Bronchial epithelial cell (primary cell): ENCODE data around the gene KRT79. TPM values are rescaled to one million over a fixed set of nuclear protein-coding genes. Genes with fewer than 3 reads are reported as not detected.

Experiments used
- DNase-seq: peaks from one replicate; pipeline ENCODE4 v3.0.0-alpha.2; 2010; ENCODE audit warnings: low read depth
- FAIRE-seq: peaks from 2 replicates; lab custom pipeline; 2011; peaks lifted over from hg19 to GRCh38; lab: Jason Lieb, UNC
- H3K27me3 ChIP-seq: 2 replicates; pipeline ENCODE4 v1.5.1; 2011; ENCODE audit warnings: low read length; ENCODE audit not compliant: control insufficient read depth, insufficient read depth
- H3K36me3 ChIP-seq: 2 replicates; pipeline ENCODE4 v1.5.1; 2011; ENCODE audit warnings: low read length; ENCODE audit not compliant: control insufficient read depth, insufficient read depth
- H3K4me3 ChIP-seq: 2 replicates; pipeline ENCODE4 v1.5.1; 2011; ENCODE audit warnings: mild to moderate bottlenecking, low read depth, low read length, control low read depth
- CTCF ChIP-seq: IDR thresholded peaks from 2 replicates; pipeline ENCODE4 v1.5.1; 2011; ENCODE audit warnings: mild to moderate bottlenecking, moderate library complexity, low read length, control low read depth, inconsistent platforms; ENCODE audit not compliant: insufficient read depth, severe bottlenecking
- total RNA-seq: library from RNA; depleted of rRNA; stranded (reverse); fragments of >200 nt; gene quantifications from 2 replicates; pipeline ENCODE4 v1.2.1, GENCODE V29; 2014

The KRT79 gene
- total RNA-seq, 1 donor from 2014 or later = under 0.01 TPM

- H3K36me3 ChIP-seq = no peaks in the 10 kb centered on the region
- peaks cover 9% of the 10 kb centered on the region for H3K27me3 ChIP-seq
- no peak for TF ChIP-seq CTCF
- DNase-seq (no peak), FAIRE-seq (no peak)
- H3K4me3 ChIP-seq = no peak overlapping the region
These were observed 20.8 kb downstream of the KRT79 start for GRCh38 chr12:52813203-52813819.

- peaks cover 9% of the 10 kb centered on the region for H3K27me3 ChIP-seq
- DNase-seq (no peak), FAIRE-seq (no peak)
- H3K36me3 ChIP-seq = no peaks in the 10 kb centered on the region
- no peak for TF ChIP-seq CTCF
- no peak overlapping the region for H3K4me3 ChIP-seq
These were observed 21.4 kb downstream of the KRT79 start for GRCh38 chr12:52812749-52813148.

GRCh38 chr12:52812073-52812400, 22.1 kb downstream of the KRT79 start:
- no peak for TF ChIP-seq CTCF
- H3K27me3 ChIP-seq = peaks cover 7% of the 10 kb centered on the region
- H3K4me3 ChIP-seq = no peak overlapping the region
- DNase-seq (no peak), FAIRE-seq (no peak)
- H3K36me3 ChIP-seq = no peaks in the 10 kb centered on the region

DNA sequence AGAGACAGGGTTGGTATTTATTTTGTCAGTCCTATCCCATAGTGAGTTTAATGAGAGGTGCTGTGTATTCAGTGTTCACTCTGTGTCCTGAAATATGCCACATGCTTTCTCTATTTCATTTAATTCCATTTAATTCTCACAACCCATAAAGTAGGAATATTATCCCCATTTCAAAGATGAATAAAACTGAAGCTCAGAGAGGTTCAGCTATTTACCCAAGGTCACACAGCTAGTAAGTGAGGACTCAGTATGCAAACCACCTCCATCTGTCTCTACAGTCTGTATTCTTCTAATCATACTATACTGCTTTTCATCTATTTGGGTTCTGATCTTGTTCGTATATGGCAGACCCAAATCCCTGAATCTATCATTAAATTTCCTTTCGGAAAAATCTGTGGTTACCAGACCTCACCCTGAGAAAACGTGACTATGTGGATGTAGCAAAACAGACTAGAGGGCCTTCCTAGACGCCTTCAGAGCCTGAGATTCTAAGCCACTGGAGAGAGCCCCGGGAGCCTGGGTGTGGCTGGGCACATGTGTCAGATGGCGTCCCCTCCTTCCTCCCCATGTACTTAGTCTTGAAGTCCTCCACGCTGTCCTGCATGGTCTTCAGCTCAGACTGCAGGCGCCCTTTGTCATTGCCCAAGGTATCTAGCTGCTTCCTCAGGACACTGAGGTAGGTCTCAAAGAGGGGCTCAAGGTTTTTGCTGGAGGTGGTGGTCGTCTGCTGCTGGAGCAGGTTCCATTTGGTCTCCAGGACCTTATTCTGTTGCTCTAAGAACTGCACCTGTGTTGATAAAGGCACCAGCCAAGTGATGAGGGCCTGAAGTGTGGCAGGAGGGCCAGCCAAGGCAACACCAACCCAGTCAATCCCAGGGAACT, 22.7 kb downstream of the KRT79 start:
- no peak for TF ChIP-seq CTCF
- no peaks in the 10 kb centered on the region for H3K36me3 ChIP-seq
- no peak overlapping the region for H3K4me3 ChIP-seq
- peaks cover 5% of the 10 kb centered on the region for H3K27me3 ChIP-seq
- FAIRE-seq (no peak), DNase-seq (no peak)

- no peaks in the 10 kb centered on the region for H3K36me3 ChIP-seq
- H3K27me3 ChIP-seq = peaks cover 5% of the 10 kb centered on the region
- FAIRE-seq (no peak), DNase-seq (no peak)
- no peak for TF ChIP-seq CTCF
- H3K4me3 ChIP-seq = no peak overlapping the region
These were observed 23.6 kb downstream of the KRT79 start for GRCh38 chr12:52810554-52810953.

DNA sequence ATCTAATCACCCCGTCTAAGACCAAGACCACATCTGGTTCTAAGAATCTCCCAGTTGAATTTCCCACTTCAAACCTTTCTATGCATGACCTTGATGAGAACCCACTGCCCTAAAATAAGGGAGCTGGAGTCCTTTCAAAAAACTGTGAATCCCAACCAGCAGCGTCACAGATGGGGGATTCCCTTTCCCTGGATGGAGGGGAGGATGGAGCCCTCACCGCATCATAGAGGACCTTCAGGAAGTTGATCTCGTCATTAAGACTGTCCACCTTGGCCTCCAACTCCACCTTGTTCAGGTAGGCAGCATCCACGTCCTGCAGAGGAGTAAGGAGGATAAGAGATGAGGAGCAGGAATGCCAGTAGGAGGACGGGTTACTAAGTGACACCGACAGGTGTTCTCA, 24.9 kb downstream of the KRT79 start:
- no peak for TF ChIP-seq CTCF
- Histone ChIP-seq H3K27me3 (peaks cover 5% of the 10 kb centered on the region), H3K4me3 (no peak overlapping the region), H3K36me3 (no peaks in the 10 kb centered on the region)
- FAIRE-seq (peak; percentile 13), DNase-seq (no peak)
